OCI-LY3 (cell line): ENCODE measurements around the gene AFF2.

Experiments
- H2AFZ ChIP-seq: fragments of 200-600, 300-600 bp; shearing (Covaris generic); 2 replicates; pipeline ENCODE4 v1.6.0; 2014; ENCODE audit warnings: antibody characterized with exemption, low read depth, low read length
- H3K27ac ChIP-seq: fragments of 200-600, 300-600 bp; sonication (generic); 2 replicates; pipeline ENCODE4 v1.5.1; 2014; ENCODE audit warnings: mild to moderate bottlenecking, low read length, moderate library complexity, mixed read lengths
- H3K27me3 ChIP-seq: fragments of 200-600, 300-600 bp; sonication (generic); 2 replicates; pipeline ENCODE4 v1.6.1; 2014; ENCODE audit warnings: low read depth, low read length, mixed read lengths
- H3K36me3 ChIP-seq: fragments of 200-600, 300-600 bp; sonication (generic); replicated peaks from 2 replicates; pipeline ENCODE3; 2014; ENCODE audit warnings: low read depth, low read length, mixed read lengths
- H3K4me1 ChIP-seq: fragments of 300-600, 200-600 bp; sonication (generic); 2 replicates; pipeline ENCODE4 v1.6.1; 2014; ENCODE audit warnings: low read length, mixed read lengths
- H3K4me2 ChIP-seq: fragments of 200-600, 300-600 bp; sonication (generic); 2 replicates; pipeline ENCODE4 v1.6.1; 2014; ENCODE audit warnings: low read length, mixed read lengths
- H3K4me3 ChIP-seq: fragments of 300-600, 200-600 bp; sonication (generic); 2 replicates; pipeline ENCODE4 v1.5.1; 2014; ENCODE audit warnings: antibody characterized with exemption, mild to moderate bottlenecking, low read length, moderate library complexity
- H3K79me2 ChIP-seq: fragments of 300-600, 200-600 bp; shearing (Covaris generic); 2 replicates; pipeline ENCODE4 v1.6.1; 2014; ENCODE audit warnings: mild to moderate bottlenecking, low read length, mixed read lengths
- H3K9ac ChIP-seq: fragments of 300-600, 200-600 bp; shearing (Covaris generic); 2 replicates; pipeline ENCODE4 v1.6.0; 2014; ENCODE audit warnings: mild to moderate bottlenecking, low read length, moderate library complexity
- H3K9me3 ChIP-seq: fragments of 200-600, 300-600 bp; shearing (Covaris generic); 2 replicates; pipeline ENCODE4 v1.6.1; 2014; ENCODE audit warnings: low read length, mixed read lengths; ENCODE audit not compliant: insufficient read depth
- H4K20me1 ChIP-seq: fragments of 200-600, 300-600 bp; sonication (generic); 2 replicates; pipeline ENCODE4 v1.6.1; 2016; ENCODE audit warnings: low read length, mixed read lengths; ENCODE audit not compliant: insufficient read depth
- EZH2phosphoT487 ChIP-seq: fragments of 200-600 bp; shearing (Covaris generic); IDR thresholded peaks from 2 replicates; pipeline ENCODE4 v1.6.1; 2018; ENCODE audit warnings: antibody characterized with exemption, mixed run types, low read depth
- TF ChIP-seq, protein P1 (sequence below): fragments of 200-600, 300-600 bp; sonication (generic); IDR thresholded peaks from 2 replicates; pipeline ENCODE4 v1.5.1; 2014; ENCODE audit warnings: antibody characterized with exemption, low read length, low read depth

The AFF2 gene

DNA sequence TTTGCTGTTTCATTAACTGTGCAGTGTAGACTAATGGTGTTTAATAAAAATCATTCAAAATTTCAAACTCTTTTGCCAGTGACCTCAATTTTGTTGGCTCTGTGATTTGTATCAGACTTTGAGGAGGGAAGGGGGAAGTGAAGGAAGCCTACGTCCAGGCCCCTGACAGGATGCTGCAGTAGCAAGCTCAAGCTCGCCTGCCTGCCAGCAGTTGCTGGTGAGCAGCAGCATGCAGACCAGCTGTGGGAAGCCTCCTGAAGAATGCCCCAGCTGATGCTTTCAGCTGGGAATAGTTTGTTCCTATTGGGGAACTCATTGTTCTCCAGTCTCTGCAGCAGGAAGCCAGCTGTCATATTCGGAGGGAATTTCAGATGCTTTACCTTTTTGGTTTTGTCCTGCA lies 495.2 kb downstream of the AFF2 start:
- Histone ChIP-seq H3K4me2 (no peak overlapping the region), H3K4me1 (no peaks in the 10 kb centered on the region), H3K4me3 (no peak overlapping the region), H3K27me3 (no peaks in the 10 kb centered on the region), H2AFZ (no peak overlapping the region), H3K27ac (no peak overlapping the region), H4K20me1 (no peaks in the 10 kb centered on the region), H3K9ac (no peak overlapping the region), H3K9me3 (no peaks in the 10 kb centered on the region), H3K36me3 (no peaks in the 10 kb centered on the region), H3K79me2 (no peaks in the 10 kb centered on the region)
- TF ChIP-seq, protein P1, sequence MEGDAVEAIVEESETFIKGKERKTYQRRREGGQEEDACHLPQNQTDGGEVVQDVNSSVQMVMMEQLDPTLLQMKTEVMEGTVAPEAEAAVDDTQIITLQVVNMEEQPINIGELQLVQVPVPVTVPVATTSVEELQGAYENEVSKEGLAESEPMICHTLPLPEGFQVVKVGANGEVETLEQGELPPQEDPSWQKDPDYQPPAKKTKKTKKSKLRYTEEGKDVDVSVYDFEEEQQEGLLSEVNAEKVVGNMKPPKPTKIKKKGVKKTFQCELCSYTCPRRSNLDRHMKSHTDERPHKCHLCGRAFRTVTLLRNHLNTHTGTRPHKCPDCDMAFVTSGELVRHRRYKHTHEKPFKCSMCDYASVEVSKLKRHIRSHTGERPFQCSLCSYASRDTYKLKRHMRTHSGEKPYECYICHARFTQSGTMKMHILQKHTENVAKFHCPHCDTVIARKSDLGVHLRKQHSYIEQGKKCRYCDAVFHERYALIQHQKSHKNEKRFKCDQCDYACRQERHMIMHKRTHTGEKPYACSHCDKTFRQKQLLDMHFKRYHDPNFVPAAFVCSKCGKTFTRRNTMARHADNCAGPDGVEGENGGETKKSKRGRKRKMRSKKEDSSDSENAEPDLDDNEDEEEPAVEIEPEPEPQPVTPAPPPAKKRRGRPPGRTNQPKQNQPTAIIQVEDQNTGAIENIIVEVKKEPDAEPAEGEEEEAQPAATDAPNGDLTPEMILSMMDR, result no peak
- TF ChIP-seq EZH2phosphoT487, result no peak

DNA sequence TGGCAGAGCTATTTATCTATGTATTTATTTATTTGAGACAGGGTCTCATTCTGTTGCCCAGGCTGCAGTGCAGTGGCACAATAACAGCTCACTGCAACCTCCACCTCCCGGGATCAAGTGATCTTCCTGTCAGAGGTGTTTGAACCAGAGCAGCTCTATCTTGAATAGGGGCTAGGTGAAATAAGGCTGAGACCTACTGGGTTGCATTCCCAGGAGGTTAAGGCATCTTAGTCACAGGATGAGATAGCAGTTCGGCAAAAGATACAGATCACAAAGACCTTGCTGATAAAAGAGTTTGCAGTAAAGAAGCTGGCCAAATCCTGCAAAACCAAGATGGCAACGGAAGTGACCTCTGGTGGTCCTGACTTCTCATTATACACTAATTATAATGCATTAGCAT lies 501.9 kb downstream of the AFF2 start:
- Histone ChIP-seq H3K79me2 (no peaks in the 10 kb centered on the region), H2AFZ (no peak overlapping the region), H3K27me3 (no peaks in the 10 kb centered on the region), H4K20me1 (no peaks in the 10 kb centered on the region), H3K36me3 (no peaks in the 10 kb centered on the region), H3K4me3 (no peak overlapping the region), H3K9me3 (no peaks in the 10 kb centered on the region), H3K4me2 (no peak overlapping the region), H3K27ac (no peak overlapping the region), H3K9ac (no peak overlapping the region), H3K4me1 (peaks cover 13% of the 10 kb centered on the region)
- TF ChIP-seq EZH2phosphoT487, result no peak
- TF ChIP-seq, protein P1, result no peak

DNA sequence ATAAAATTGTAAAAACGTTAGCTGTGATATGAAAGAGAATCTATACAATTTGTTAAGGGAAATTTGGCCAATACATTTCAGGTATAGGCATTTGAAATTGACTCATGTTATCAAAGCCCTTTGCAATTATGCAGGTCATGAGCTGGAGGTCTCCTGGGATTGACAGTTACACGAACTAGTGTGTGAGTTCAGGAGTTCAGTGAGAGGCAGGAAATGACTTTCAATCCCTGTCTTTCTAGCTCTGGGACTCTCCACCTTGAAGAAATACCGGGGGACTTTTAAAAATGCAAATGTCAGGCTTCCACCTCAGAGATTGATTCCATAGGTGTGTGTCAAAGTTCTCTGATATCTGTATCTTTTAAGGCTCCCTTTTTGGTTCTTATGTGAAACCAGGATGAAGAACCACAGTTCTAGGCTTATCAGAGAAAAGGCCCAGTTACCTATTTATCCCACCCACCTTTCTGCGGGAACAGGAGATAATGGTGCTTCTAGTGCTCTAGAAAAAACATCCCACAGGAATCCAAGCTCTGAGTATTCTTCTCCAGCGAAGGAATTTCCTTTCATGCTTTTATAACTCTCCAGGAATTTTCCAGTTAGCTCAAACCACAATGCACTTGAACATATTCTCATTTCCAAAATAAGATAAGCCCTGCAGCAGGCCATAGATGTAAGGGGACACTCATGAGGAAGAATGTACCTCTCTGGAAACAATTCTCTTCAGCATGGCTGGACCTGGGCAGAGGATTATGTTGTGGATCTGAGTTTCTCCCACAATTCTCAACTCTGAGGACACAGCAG lies 503.6 kb downstream of the AFF2 start:
- no peak overlapping the region for H3K4me3 ChIP-seq
- H3K4me2 ChIP-seq, result no peak overlapping the region
- no peak overlapping the region for H2AFZ ChIP-seq
- H3K36me3 ChIP-seq, result no peaks in the 10 kb centered on the region
- H3K9ac ChIP-seq, result no peak overlapping the region
- H3K27ac ChIP-seq, result no peak overlapping the region
- H3K4me1 ChIP-seq, result peaks cover 13% of the 10 kb centered on the region
- H3K79me2 ChIP-seq, result no peaks in the 10 kb centered on the region
- no peaks in the 10 kb centered on the region for H4K20me1 ChIP-seq
- no peaks in the 10 kb centered on the region for H3K27me3 ChIP-seq
- TF ChIP-seq EZH2phosphoT487, result no peak
- TF ChIP-seq, protein P1, result no peak
- H3K9me3 ChIP-seq, result no peaks in the 10 kb centered on the region

DNA sequence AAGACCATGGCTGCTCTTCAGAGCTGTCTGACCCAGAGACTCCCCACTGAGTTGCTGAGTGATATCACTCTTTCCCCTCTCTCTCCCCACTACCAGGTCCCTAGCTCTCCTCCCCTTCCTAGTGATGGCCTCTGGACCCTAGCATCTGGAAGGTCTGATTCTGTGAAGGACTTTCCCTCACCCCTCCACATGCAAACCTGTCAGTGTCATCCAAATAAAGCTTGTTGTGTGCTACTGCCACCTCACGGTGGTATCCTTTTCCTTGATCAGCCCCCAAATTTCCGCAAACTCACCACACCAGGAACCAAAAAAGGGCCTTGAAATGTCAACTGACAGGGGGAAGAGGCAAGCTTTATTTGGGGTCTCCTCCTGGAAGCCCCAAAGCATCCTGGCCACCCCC lies 504.5 kb downstream of the AFF2 start:
- Histone ChIP-seq H2AFZ (peak overlapping the region; percentile 33; the same call in 1 of the 2 replicates), H3K27ac (no peak overlapping the region), H3K4me3 (no peak overlapping the region), H3K36me3 (no peaks in the 10 kb centered on the region), H3K9me3 (no peaks in the 10 kb centered on the region), H3K9ac (no peak overlapping the region), H3K4me1 (peaks cover 13% of the 10 kb centered on the region), H3K79me2 (no peaks in the 10 kb centered on the region), H3K4me2 (no peak overlapping the region), H3K27me3 (no peaks in the 10 kb centered on the region), H4K20me1 (no peaks in the 10 kb centered on the region)
- TF ChIP-seq, protein P1, result peak; percentile 55
- no peak for TF ChIP-seq EZH2phosphoT487
